ENCODE results near the gene SNAPC4. TPM values are rescaled to one million over a fixed set of nuclear protein-coding genes. Genes with fewer than 3 reads are reported as not detected.

SNAPC4 gene
- total and polyA plus RNA-seq, 9 of the 15 experiments (the other 6 are each of a cell fraction or from before 2014, with no cell fraction given) = 0.21 to 21.8 (median 8.8) TPM

DNA sequence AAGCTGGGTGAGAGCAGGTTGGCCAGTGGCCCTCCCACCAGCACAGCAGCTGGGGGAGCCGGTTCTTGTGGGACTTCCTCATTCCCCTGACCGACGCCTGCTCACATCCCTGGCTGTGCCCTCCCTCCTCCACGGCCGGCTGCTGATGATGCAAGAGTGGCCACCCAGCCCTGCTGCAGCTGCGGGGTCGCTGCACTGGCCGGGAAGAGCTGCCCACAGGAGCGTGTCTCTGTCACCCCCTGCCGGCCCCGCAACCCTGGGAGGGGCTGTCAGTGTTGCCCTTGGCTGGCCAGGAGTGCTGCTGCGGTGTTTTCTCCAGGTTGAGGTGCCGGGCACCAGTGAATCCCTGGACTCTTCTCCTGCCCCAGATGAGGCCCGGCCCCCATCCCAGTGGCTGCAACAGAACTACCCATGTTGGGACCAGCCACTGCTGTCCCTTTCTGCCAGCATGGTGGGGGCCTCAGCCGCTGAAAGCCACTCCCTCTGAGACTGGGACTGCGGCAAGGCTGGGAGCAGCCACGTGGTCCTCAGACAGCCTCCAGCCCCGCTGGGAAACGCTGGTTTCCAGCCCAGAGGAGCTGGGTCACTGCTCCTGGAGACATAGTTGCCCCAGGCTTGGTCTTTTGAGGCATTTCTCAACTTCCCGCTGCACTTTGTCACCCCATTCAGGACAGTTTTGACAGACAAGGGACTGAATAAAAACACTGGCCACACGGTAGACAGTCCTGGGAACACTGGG, 27.2 kb downstream of the SNAPC4 start (continued):
- TF ChIP-seq ZFP30 (CRISPR knock-in tag; IDR thresholded peaks at IDR 0.05; ENCODE audit: borderline replicate concordance) (no peak), TFAM (CRISPR knock-in tag; conservative IDR thresholded peaks at IDR 0.05) (no peak), ZNF41 (CRISPR knock-in tag; conservative IDR thresholded peaks at IDR 0.05) (no peak), ZNF121 (CRISPR knock-in tag; conservative IDR thresholded peaks at IDR 0.05) (peak; percentile 98), ZNF3 (CRISPR knock-in tag; IDR thresholded peaks at IDR 0.05) (no peak), XRCC4 (IDR thresholded peaks at IDR 0.05; ENCODE audit: extremely low read depth, insufficient read depth, insufficient read length) (no peak), POLR2A (conservative IDR thresholded peaks at IDR 0.05) (no peak), HCFC1 (IDR thresholded peaks at IDR 0.05; ENCODE audit: low read depth, low read length) (no peak), KAT7 (CRISPR knock-in tag; IDR thresholded peaks at IDR 0.05; ENCODE audit: borderline replicate concordance) (peak; percentile 83), ZNF57 (CRISPR knock-in tag; IDR thresholded peaks at IDR 0.05) (no peak), ZNF324 (CRISPR knock-in tag; IDR thresholded peaks at IDR 0.05) (no peak), ZNF586 (CRISPR knock-in tag; conservative IDR thresholded peaks at IDR 0.05) (no peak), DPF2 (IDR thresholded peaks at IDR 0.05) (no peak), BRD4 (IDR thresholded peaks at IDR 0.05) (no peak)
- TF ChIP-seq, protein P1, sequence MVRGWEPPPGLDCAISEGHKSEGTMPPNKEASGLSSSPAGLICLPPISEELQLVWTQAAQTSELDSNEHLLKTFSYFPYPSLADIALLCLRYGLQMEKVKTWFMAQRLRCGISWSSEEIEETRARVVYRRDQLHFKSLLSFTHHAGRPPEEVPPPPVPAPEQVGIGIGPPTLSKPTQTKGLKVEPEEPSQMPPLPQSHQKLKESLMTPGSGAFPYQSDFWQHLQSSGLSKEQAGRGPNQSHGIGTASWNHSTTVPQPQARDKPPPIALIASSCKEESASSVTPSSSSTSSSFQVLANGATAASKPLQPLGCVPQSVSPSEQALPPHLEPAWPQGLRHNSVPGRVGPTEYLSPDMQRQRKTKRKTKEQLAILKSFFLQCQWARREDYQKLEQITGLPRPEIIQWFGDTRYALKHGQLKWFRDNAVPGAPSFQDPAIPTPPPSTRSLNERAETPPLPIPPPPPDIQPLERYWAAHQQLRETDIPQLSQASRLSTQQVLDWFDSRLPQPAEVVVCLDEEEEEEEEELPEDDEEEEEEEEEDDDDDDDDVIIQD (CRISPR knock-in tag; IDR thresholded peaks at IDR 0.05) = no peak
- TF ChIP-seq, protein P2, sequence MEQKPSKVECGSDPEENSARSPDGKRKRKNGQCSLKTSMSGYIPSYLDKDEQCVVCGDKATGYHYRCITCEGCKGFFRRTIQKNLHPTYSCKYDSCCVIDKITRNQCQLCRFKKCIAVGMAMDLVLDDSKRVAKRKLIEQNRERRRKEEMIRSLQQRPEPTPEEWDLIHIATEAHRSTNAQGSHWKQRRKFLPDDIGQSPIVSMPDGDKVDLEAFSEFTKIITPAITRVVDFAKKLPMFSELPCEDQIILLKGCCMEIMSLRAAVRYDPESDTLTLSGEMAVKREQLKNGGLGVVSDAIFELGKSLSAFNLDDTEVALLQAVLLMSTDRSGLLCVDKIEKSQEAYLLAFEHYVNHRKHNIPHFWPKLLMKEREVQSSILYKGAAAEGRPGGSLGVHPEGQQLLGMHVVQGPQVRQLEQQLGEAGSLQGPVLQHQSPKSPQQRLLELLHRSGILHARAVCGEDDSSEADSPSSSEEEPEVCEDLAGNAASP (IDR thresholded peaks at IDR 0.05) = no peak
- TF ChIP-seq, protein P3, sequence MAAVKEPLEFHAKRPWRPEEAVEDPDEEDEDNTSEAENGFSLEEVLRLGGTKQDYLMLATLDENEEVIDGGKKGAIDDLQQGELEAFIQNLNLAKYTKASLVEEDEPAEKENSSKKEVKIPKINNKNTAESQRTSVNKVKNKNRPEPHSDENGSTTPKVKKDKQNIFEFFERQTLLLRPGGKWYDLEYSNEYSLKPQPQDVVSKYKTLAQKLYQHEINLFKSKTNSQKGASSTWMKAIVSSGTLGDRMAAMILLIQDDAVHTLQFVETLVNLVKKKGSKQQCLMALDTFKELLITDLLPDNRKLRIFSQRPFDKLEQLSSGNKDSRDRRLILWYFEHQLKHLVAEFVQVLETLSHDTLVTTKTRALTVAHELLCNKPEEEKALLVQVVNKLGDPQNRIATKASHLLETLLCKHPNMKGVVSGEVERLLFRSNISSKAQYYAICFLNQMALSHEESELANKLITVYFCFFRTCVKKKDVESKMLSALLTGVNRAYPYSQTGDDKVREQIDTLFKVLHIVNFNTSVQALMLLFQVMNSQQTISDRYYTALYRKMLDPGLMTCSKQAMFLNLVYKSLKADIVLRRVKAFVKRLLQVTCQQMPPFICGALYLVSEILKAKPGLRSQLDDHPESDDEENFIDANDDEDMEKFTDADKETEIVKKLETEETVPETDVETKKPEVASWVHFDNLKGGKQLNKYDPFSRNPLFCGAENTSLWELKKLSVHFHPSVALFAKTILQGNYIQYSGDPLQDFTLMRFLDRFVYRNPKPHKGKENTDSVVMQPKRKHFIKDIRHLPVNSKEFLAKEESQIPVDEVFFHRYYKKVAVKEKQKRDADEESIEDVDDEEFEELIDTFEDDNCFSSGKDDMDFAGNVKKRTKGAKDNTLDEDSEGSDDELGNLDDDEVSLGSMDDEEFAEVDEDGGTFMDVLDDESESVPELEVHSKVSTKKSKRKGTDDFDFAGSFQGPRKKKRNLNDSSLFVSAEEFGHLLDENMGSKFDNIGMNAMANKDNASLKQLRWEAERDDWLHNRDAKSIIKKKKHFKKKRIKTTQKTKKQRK (IDR thresholded peaks at IDR 0.05; ENCODE audit: borderline replicate concordance, low read depth, low read length) = no peak
- TF ChIP-seq, protein P4, sequence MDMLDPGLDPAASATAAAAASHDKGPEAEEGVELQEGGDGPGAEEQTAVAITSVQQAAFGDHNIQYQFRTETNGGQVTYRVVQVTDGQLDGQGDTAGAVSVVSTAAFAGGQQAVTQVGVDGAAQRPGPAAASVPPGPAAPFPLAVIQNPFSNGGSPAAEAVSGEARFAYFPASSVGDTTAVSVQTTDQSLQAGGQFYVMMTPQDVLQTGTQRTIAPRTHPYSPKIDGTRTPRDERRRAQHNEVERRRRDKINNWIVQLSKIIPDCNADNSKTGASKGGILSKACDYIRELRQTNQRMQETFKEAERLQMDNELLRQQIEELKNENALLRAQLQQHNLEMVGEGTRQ (CRISPR knock-in tag; IDR thresholded peaks at IDR 0.05) = peak; percentile 68
- TF ChIP-seq, protein P5, sequence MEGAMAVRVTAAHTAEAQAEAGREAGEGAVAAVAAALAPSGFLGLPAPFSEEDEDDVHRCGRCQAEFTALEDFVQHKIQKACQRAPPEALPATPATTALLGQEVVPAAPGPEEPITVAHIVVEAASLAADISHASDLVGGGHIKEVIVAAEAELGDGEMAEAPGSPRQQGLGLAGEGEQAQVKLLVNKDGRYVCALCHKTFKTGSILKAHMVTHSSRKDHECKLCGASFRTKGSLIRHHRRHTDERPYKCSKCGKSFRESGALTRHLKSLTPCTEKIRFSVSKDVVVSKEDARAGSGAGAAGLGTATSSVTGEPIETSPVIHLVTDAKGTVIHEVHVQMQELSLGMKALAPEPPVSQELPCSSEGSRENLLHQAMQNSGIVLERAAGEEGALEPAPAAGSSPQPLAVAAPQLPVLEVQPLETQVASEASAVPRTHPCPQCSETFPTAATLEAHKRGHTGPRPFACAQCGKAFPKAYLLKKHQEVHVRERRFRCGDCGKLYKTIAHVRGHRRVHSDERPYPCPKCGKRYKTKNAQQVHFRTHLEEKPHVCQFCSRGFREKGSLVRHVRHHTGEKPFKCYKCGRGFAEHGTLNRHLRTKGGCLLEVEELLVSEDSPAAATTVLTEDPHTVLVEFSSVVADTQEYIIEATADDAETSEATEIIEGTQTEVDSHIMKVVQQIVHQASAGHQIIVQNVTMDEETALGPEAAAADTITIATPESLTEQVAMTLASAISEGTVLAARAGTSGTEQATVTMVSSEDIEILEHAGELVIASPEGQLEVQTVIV (CRISPR knock-in tag; IDR thresholded peaks at IDR 0.05; ENCODE audit: borderline replicate concordance) = no peak
